ENCODE results near the gene SLC15A4.

Gene SLC15A4

DNA sequence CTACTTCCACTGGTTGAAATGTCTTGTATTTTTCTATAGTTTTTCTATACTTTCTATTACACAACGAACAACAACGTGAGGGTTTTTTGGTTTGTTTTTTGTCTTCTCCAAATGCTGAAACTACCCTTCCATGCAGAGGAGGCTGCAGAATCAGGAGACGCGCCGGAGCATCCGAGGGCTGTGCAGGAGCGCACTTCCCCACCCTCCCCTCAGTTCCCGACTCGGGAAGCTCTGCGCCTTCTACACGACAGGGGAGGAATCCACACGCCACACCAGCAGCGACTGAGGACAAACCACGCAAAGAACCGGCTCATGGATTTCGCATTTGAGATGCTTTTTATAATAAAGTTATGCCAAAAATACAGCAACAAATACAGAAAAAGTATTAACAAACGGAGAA lies 30.9 kb downstream of the SLC15A4 start:
- no peak for DNase-seq (ENCODE audit: low read depth in 1 of 2, low spot score in 1 of 2)
- no peak for TF ChIP-seq JUND (IDR thresholded peaks at IDR 0.05; ENCODE audit: low read depth)
- in situ Hi-C loops (cut with HindIII; ENCODE audit: low pct_unique_long_range_greater_than_20kb, low sequenced_read_pairs) = no loop called here

DNA sequence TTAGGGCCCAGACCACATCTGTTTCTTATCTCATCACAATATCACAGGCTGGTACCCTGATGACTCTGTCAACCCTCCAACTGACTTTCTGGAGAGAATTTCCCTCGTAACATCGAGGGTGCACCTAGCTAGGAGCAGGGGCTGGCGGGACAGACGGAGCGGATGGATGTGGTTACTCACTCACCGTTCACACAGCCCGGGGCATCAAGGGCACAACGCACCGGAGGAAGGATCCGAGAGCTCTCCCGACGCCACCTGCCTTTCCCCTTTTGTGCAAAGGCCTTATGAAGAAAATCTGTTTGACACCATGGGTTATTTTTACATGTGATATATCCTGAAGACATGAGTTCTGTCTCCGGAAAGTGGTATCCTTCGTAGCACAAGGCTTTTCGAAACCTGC lies 31.4 kb downstream of the SLC15A4 start:
- in situ Hi-C loops (cut with HindIII; ENCODE audit: low pct_unique_long_range_greater_than_20kb, low sequenced_read_pairs) = no loop called here
- TF ChIP-seq JUND (IDR thresholded peaks at IDR 0.05; ENCODE audit: low read depth) = no peak
- DNase-seq (ENCODE audit: low read depth in 1 of 2, low spot score in 1 of 2) = no peak

DNA sequence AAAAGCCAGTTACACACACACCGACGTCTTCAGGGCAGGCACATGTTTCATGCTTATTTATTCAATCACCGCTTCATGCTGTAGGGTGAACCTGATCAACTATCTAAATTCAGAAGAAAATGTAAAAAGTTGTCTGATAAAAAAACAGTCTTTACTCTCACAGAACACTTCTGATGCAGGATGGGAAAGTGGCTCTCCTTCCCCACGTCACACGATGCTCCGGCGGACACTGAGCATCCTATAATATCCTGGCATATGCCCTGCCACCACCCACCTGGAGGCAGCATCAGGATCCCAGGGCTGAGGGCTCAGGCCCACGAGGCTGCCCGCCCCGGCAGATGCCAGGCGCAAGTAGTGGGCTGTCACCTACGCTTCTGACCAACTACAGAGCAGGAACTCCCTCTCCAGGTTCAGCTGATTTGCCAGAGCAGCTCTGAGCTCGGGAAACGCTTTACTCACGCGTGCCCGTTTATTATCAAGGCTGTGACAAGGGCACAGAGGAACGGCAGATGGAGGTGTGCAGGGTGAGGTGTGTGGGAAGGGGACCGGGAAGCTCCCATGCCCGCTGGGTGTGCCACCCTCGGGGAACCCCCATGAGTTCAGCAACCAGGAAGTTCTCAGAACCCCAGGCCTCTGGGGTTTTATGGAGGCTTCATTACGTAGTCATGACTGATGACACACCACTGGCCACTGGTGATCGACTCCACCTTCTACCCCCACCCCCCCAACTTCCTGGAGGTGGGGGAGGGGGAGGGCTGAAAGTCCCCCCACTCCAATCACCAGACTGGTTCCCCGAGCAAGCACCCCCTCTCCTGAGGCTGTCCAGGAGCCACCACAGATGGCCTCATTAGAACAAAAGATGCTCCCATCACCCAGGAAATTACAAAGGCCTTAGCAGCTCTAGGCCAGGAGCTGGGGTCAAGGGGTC lies 32.1 kb downstream of the SLC15A4 start:
- DNase-seq (ENCODE audit: low read depth in 1 of 2, low spot score in 1 of 2) = no peak
- TF ChIP-seq JUND (IDR thresholded peaks at IDR 0.05; ENCODE audit: low read depth) = no peak

DNA sequence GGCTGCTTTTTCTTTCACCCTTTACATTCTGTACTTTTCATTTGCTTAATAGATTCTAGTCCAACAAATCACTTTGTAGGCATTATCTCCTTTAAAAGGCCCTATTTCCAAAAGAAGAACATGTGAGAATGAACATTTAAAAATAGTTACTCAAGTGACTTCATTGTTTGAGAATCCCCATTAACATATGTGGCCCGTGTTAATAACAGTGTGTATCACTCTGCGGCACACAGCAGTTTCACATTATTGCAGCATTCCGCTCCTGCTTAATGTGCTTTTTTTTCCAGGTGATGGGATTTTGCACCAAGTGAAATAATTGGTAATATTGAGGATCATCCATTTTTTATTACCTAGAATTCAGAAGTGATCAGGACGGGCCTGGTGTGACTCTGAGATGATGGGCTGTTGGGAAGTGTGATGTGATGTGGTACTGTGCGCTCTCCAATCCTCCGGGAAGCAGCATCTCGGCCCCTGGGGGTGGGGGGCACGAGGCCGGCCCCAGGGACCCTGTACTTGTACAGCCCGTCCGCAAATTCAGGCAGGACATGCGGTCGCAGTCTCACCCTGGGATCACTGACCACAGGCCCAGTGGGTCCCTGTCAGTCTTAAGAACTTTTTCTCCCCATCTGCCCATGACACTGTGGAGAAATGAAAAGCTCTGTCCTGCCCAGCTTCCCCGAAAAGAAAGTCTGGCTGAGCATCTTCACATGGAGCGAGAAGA lies 32.9 kb downstream of the SLC15A4 start:
- no peak for TF ChIP-seq JUND (IDR thresholded peaks at IDR 0.05; ENCODE audit: low read depth)
- no peak for DNase-seq (ENCODE audit: low read depth in 1 of 2, low spot score in 1 of 2)
- in situ Hi-C loops (cut with HindIII; ENCODE audit: low pct_unique_long_range_greater_than_20kb, low sequenced_read_pairs) = no loop called here

More for the DNA sequence above, 32.1 kb downstream of the SLC15A4 start:
- in situ Hi-C loops (cut with HindIII; ENCODE audit: low pct_unique_long_range_greater_than_20kb, low sequenced_read_pairs) = no loop called here

DNA sequence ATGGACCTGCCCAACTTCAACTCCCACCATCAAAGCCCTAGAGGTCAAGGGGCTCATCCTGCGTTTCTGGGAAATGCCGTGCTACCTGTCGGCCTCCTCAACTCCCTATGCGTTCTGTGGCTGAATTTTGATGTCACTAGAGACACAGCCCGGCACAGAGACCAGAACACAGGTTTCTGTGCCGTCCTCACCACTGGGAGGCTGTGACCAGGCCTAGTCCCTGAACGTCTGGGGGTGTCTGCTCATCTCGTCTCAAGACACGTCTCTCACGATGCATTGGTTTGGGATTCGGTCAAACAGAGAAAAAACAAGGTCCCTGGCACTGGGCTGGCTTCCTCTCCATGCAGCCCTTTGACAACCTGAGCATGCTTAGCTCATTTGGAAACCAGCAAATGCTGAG lies 33.5 kb downstream of the SLC15A4 start:
- no peak for DNase-seq (ENCODE audit: low read depth in 1 of 2, low spot score in 1 of 2)
- no peak for TF ChIP-seq JUND (IDR thresholded peaks at IDR 0.05; ENCODE audit: low read depth)
- in situ Hi-C loops (cut with HindIII; ENCODE audit: low pct_unique_long_range_greater_than_20kb, low sequenced_read_pairs) = no loop called here

DNA sequence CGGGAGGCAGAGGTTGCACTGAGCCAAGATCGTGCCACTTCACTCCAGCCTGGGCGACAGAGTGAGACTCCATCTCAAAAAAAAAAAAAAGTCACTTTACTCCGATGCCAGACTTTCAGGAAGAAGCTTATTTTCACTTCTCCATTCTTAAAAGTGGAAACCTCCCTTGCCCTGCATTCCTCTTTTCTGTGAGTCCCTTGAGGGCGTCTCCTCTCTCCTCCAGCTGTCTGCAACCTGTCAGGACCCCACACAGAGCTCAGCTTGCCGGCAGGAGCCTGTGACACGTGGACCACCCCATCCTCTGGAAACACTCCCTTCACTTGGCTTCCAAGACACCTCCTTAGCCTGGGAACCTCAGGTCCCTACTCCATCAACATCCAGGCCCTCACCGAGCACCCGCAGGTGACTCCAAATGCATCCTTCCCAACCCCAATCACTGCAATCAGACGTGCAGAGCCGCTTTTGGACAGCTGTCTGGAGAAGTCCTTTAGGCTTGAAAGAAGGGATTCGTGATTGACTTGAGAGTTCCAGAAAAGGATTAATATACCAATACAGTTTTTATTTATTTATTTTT lies 34.3 kb downstream of the SLC15A4 start:
- no peak for TF ChIP-seq JUND (IDR thresholded peaks at IDR 0.05; ENCODE audit: low read depth)
- no peak for DNase-seq (ENCODE audit: low read depth in 1 of 2, low spot score in 1 of 2)
- in situ Hi-C loops (cut with HindIII; ENCODE audit: low pct_unique_long_range_greater_than_20kb, low sequenced_read_pairs) = no loop called here

DNA sequence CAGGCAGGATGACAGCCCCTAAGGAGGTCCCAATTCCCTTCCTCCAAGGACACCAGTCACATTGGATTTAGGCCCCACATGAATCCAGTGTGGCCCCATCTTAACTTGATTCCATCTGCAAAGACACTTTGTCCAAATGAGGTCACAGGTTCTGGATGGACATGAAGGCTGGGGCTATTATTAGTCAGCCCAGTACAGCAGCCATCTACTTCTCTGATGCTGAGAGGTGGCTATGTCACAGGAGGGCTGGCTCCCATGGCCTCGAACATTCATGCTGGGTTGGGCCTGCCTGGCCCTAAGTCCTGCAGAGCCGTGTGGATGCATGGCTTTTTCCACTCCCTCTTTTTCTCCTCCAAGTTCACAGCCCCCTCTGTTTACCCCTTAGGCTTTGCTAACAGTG lies 35.9 kb downstream of the SLC15A4 start:
- in situ Hi-C loops (cut with HindIII; ENCODE audit: low pct_unique_long_range_greater_than_20kb, low sequenced_read_pairs) = no loop called here
- DNase-seq (ENCODE audit: low read depth in 1 of 2, low spot score in 1 of 2) = no peak
- TF ChIP-seq JUND (IDR thresholded peaks at IDR 0.05; ENCODE audit: low read depth) = no peak

DNA sequence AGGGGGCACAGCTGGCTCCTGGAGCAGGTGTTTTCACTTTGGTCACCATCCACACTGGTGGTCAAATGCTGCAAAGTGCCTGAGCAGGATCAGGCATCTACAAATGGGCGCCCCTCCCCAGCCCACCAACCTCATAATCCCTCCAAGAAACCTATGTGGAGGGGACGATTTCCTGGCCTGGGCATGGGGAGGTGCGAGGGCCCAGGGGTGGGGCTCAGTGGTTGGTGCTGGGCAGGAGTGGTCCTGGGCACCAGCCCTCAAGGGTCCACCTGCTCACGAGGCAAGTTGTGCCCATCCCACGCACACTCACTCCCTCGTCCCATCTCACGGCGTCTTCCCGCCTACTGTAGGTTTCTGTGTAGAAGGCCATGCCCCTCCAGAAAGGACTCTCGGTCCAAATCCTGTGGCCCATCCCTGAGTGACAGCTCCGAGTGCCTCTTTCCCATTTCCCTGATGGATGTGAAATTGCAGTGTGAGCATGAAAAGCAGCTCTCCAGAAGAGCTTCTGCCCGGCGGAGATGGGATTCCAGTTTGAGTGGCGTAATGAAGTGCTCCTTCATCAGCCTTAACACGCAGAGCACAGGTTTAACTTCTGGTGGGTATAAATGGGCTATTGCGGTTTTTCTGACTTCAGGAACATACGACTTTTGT lies 36.9 kb downstream of the SLC15A4 start:
- TF ChIP-seq JUND (IDR thresholded peaks at IDR 0.05; ENCODE audit: low read depth) = no peak
- DNase-seq (ENCODE audit: low read depth in 1 of 2, low spot score in 1 of 2) = no peak
- in situ Hi-C loops (cut with HindIII; ENCODE audit: low pct_unique_long_range_greater_than_20kb, low sequenced_read_pairs) = no loop called here

DNA sequence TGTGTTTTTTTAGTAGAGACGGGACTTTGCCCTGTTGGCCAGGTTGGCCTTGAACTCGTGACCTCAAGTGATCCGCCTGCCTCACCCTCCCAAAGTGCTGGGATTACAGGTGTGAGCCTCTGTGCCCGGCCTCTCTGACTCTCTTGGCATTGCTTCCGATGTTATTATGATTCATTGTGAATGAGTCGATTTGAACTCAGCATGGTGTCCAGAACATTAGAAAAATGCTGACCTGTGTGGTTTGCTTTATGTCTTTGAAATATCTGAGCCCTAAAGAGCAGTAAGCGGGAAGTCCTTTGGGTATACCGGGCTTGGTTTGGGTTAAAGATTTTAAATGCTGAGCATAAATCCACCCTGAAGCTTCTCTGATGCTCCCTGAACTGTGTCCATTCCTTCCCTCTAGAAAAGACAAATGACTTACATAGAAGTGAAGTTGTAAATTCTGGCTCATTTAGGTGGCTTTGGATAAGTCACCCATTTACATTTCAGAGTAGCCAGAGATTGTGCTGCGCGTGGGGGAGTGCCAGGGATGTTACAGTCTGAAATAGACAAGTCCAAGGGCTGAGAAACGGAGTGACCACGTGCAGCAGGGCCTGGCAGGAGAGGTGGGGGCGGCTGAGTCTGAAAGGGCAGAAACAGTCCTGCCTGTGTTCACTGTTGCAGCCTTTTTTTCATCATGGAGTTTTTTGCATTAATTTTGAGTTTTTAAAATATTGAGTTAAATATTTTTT lies 39.6 kb downstream of the SLC15A4 start:
- DNase-seq (ENCODE audit: low read depth in 1 of 2, low spot score in 1 of 2) = no peak
- TF ChIP-seq JUND (IDR thresholded peaks at IDR 0.05; ENCODE audit: low read depth) = no peak
- in situ Hi-C loops (cut with HindIII; ENCODE audit: low pct_unique_long_range_greater_than_20kb, low sequenced_read_pairs) = no loop called here

DNA sequence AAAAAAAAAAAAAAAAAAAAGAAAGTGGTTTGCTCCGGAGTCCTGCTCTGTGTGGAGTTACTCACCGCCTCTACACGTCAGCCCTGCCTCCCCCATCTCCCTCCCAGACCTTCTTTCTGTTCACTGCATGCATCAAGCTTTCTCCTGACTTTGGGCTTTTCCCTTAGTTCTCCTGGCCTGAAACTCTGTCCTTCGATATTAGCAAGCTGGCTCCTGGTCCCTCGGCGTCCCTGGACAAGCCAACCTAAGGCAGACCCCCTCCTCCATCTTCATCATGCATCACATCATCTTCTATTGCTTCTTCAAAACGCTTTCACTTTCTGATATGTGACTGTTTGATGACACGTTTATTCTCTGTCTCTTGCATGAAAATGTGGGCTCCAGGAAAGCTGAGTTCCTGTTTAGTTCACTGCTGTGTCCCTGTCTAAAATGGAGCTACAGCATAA lies 40.6 kb downstream of the SLC15A4 start:
- no peak for DNase-seq (ENCODE audit: low read depth in 1 of 2, low spot score in 1 of 2)
- in situ Hi-C loops (cut with HindIII; ENCODE audit: low pct_unique_long_range_greater_than_20kb, low sequenced_read_pairs) = no loop called here
- TF ChIP-seq JUND (IDR thresholded peaks at IDR 0.05; ENCODE audit: low read depth) = no peak

DNA sequence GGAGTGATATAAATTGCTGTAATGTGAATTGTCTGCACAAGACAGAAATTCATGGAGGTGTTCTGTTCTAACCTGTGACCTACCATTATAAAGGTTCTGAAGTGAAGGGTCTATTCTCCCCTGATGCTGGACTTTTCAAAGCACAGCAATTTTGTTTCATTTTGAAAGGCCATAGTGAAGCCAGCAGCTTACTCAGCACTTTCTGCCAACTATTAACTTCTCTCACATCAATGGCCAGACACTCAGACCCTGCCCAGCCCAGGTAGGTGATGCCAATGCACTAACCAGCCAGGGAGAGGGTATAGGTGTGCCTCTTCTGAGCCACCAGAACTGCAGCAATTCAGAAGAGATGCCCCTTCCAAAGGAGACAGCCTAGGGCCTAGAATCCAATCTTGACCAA lies 43.9 kb downstream of the SLC15A4 start:
- in situ Hi-C loops (cut with HindIII; ENCODE audit: low pct_unique_long_range_greater_than_20kb, low sequenced_read_pairs) = no loop called here
- no peak for TF ChIP-seq JUND (IDR thresholded peaks at IDR 0.05; ENCODE audit: low read depth)

DNA sequence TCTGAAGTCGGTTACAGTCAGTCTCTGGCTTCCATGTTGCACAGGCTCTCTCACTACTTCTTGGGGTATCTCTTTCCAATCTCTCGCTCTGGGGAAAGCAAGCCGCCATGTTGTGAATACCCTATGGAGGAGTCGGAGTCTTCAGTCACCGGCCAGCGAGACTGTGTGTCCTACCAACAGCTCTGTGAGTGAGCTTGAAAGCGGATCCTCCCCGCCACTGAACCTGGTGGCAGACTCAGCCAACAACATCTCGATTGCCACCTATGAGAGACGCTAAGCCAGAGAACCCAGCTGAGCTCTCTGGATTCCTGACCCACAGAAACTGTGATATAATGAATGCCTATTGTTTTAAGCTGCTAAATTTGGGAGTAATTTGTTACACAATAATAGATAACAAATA lies 51.5 kb downstream of the SLC15A4 start:
- DNase-seq (ENCODE audit: low read depth in 1 of 2, low spot score in 1 of 2) = no peak
- in situ Hi-C loops (cut with HindIII; ENCODE audit: low pct_unique_long_range_greater_than_20kb, low sequenced_read_pairs) = no loop called here
- TF ChIP-seq JUND (IDR thresholded peaks at IDR 0.05; ENCODE audit: low read depth) = no peak

More for the DNA sequence above, 43.9 kb downstream of the SLC15A4 start:
- no peak for DNase-seq (ENCODE audit: low read depth in 1 of 2, low spot score in 1 of 2)
